HL-60 (cell line): Measurements from ENCODE around the gene IQSEC3.

Experiments used
- GABPA ChIP-seq: IDR thresholded peaks from 2 replicates; pipeline ENCODE4 v1.6.1; 2012; ENCODE audit warnings: low read depth
- POLR2AphosphoS5 ChIP-seq: IDR thresholded peaks from 2 replicates; pipeline ENCODE4 v1.6.1; 2012; ENCODE audit warnings: low read depth
- SPI1 ChIP-seq: IDR thresholded peaks from 2 replicates; pipeline ENCODE4 v1.6.1; 2012; ENCODE audit warnings: low read depth, mild to moderate bottlenecking, borderline replicate concordance
- TF ChIP-seq, protein P1 (sequence below): IDR thresholded peaks from one replicate; pipeline ENCODE4 v1.5.1; 2011; ENCODE audit warnings: low read length, control low read depth, inconsistent platforms; ENCODE audit not compliant: insufficient read depth

DNA sequence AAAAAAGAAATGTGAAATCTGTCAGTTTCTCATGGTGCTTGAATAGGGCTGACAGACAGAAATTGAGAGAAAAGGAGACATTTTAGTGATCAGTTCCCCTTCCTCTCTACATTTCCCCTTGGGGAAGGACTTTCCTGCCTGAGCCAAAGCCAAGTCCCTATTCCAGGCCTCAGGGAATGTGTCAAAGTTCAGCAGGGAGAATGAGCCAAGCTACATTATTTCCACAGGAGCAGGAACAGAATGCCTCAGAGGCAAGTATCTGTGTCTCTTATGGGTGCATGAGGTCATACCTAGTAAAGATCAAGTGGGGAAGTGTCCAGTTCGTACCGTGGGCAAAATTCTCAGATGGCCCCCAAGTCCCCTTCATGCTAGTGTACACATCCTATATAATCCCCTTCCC is 68.6 kb downstream of the IQSEC3 start:
- TF ChIP-seq, protein P1, sequence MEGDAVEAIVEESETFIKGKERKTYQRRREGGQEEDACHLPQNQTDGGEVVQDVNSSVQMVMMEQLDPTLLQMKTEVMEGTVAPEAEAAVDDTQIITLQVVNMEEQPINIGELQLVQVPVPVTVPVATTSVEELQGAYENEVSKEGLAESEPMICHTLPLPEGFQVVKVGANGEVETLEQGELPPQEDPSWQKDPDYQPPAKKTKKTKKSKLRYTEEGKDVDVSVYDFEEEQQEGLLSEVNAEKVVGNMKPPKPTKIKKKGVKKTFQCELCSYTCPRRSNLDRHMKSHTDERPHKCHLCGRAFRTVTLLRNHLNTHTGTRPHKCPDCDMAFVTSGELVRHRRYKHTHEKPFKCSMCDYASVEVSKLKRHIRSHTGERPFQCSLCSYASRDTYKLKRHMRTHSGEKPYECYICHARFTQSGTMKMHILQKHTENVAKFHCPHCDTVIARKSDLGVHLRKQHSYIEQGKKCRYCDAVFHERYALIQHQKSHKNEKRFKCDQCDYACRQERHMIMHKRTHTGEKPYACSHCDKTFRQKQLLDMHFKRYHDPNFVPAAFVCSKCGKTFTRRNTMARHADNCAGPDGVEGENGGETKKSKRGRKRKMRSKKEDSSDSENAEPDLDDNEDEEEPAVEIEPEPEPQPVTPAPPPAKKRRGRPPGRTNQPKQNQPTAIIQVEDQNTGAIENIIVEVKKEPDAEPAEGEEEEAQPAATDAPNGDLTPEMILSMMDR: no peak
- TF ChIP-seq POLR2AphosphoS5 (no peak), GABPA (no peak), SPI1 (no peak)
